ENCODE data around the gene OCIAD2. TPM values are rescaled to one million over a fixed set of nuclear protein-coding genes. Genes with fewer than 3 reads are reported as not detected.

Gene OCIAD2
- total RNA-seq, 2 experiments from 2014 or later = 77.3 to 92.7 TPM

- POLR2A ChIA-PET = no interaction called here
- Mint-ChIP-seq H3K4me3 (no peak overlapping the region), H3K27me3 (ENCODE audit: low read depth) (no peaks in the 10 kb centered on the region), H3K36me3 (ENCODE audit: low read depth) (peaks cover 58% of the 10 kb centered on the region), H3K4me1 (ENCODE audit: low read depth) (no peaks in the 10 kb centered on the region), H3K27ac (no peak overlapping the region), H3K9me3 (ENCODE audit: insufficient read depth) (peaks cover 5% of the 10 kb centered on the region)
- ATAC-seq = no peak
- DNase-seq = no peak
- CTCF ChIA-PET = interaction anchor here (1.4 kb wide), 1 partner anchor 17 kb away, joined by 4 read pairs; no protein-coding TSS in a partner anchor
Measured at GRCh38 chr4:48844843-48845242, 61.7 kb downstream of the OCIAD2 start.

GRCh38 chr4:48841045-48841827 is 65.3 kb downstream of the OCIAD2 start:
- H3K9me3 Mint-ChIP-seq (ENCODE audit: insufficient read depth) = no peaks in the 10 kb centered on the region
- no peak overlapping the region for H3K4me3 Mint-ChIP-seq
- DNase-seq = no peak
- no peaks in the 10 kb centered on the region for H3K4me1 Mint-ChIP-seq (ENCODE audit: low read depth)
- POLR2A ChIA-PET = interaction anchor here (0.6 kb wide), 1 partner anchor 237 kb away, joined by 3 read pairs; no protein-coding TSS in a partner anchor
- CTCF ChIA-PET = interaction anchor here (2.0 kb wide), 1 partner anchor 8 kb away, joined by 4 read pairs; no protein-coding TSS in a partner anchor
- H3K36me3 Mint-ChIP-seq (ENCODE audit: low read depth) = peaks cover 51% of the 10 kb centered on the region
- ATAC-seq = no peak
- H3K27me3 Mint-ChIP-seq (ENCODE audit: low read depth) = no peaks in the 10 kb centered on the region
- H3K27ac Mint-ChIP-seq = no peak overlapping the region

- Mint-ChIP-seq H3K27me3 (ENCODE audit: low read depth) (no peaks in the 10 kb centered on the region), H3K4me3 (no peak overlapping the region)
- CTCF ChIA-PET = no interaction called here
Measured at GRCh38 chr4:48836658-48837057, 69.9 kb downstream of the OCIAD2 start.

More at GRCh38 chr4:48836658-48837057, 69.9 kb downstream of the OCIAD2 start:
- POLR2A ChIA-PET = no interaction called here
- ATAC-seq (no peak), DNase-seq (no peak)
- H3K27ac Mint-ChIP-seq = no peak overlapping the region
- H3K4me1 Mint-ChIP-seq (ENCODE audit: low read depth) = peaks cover 9% of the 10 kb centered on the region
- H3K36me3 Mint-ChIP-seq (ENCODE audit: low read depth) = peaks cover 48% of the 10 kb centered on the region
- no peaks in the 10 kb centered on the region for H3K9me3 Mint-ChIP-seq (ENCODE audit: insufficient read depth)

Other genes with a start within 250 kb of the OCIAD2 start
- gene FRYL, start 126.5 kb downstream of the OCIAD2 start, total RNA-seq = 100 to 1,000 TPM in 1 of 2 experiments, 10 to 100 TPM in 1; 98.5 to 107 TPM
- 10 to 100 TPM; 92.4 to 93.7 TPM for gene OCIAD1, start 75.7 kb downstream of the OCIAD2 start, total RNA-seq
- gene CWH43, start 79.5 kb upstream of the OCIAD2 start, total RNA-seq = not detected